Hematopoietic multipotent progenitor cell treated with erythropoietin and hydrocortisone succinate and interleukin-3 and kit ligand, for 15 days (in vitro differentiated cells): Measurements from ENCODE around the gene MPPED2.
"Not testable (repeated sequence)": the region's sequence is repeated elsewhere in the genome, so short reads cannot be mapped to it uniquely, and the experiment has no call there.

Experiments used
- DNase-seq: peaks from one replicate; pipeline ENCODE4 v3.0.0-alpha.2; 2015; ENCODE audit warnings: low spot score

Gene MPPED2

GRCh38 chr11:30578406-30578805 lies 7.7 kb downstream of the MPPED2 start:
- no peak for DNase-seq

GRCh38 chr11:30573951-30574350 lies 12.2 kb downstream of the MPPED2 start:
- no peak for DNase-seq

- DNase-seq: no peak
Measured at GRCh38 chr11:30568931-30569330, 17.2 kb downstream of the MPPED2 start.

- DNase-seq: no peak
Measured at GRCh38 chr11:30567644-30568043, 18.5 kb downstream of the MPPED2 start.

- no peak for DNase-seq
Measured at GRCh38 chr11:30567120-30567519, 19.0 kb downstream of the MPPED2 start.

- no peak for DNase-seq
Measured at GRCh38 chr11:30566482-30566881, 19.7 kb downstream of the MPPED2 start.

- DNase-seq: no peak
Measured at GRCh38 chr11:30565027-30565426, 21.1 kb downstream of the MPPED2 start.

- no peak for DNase-seq
Measured at GRCh38 chr11:30561691-30562415, 24.3 kb downstream of the MPPED2 start.

- no peak for DNase-seq
Measured at GRCh38 chr11:30560206-30561106, 25.7 kb downstream of the MPPED2 start.

GRCh38 chr11:30559004-30559403 lies 27.1 kb downstream of the MPPED2 start:
- no peak for DNase-seq

GRCh38 chr11:30554587-30554986 lies 31.6 kb downstream of the MPPED2 start:
- DNase-seq: not testable (repeated sequence)

- no peak for DNase-seq
Measured at GRCh38 chr11:30553521-30554110, 32.5 kb downstream of the MPPED2 start.

GRCh38 chr11:30552839-30553238 lies 33.3 kb downstream of the MPPED2 start:
- DNase-seq: no peak

GRCh38 chr11:30550022-30550542 lies 36.1 kb downstream of the MPPED2 start:
- DNase-seq: no peak

GRCh38 chr11:30549565-30549964 lies 36.6 kb downstream of the MPPED2 start:
- no peak for DNase-seq

GRCh38 chr11:30546334-30546733 lies 39.8 kb downstream of the MPPED2 start:
- no peak for DNase-seq

GRCh38 chr11:30545507-30545906 lies 40.6 kb downstream of the MPPED2 start:
- no peak for DNase-seq

GRCh38 chr11:30543066-30543465 lies 43.1 kb downstream of the MPPED2 start:
- DNase-seq: no peak

- no peak for DNase-seq
Measured at GRCh38 chr11:30540781-30541180, 45.4 kb downstream of the MPPED2 start.

- DNase-seq: no peak
Measured at GRCh38 chr11:30538251-30538650, 47.9 kb downstream of the MPPED2 start.

GRCh38 chr11:30535818-30536217 lies 50.3 kb downstream of the MPPED2 start:
- no peak for DNase-seq

- no peak for DNase-seq
Measured at GRCh38 chr11:30533445-30533947, 52.7 kb downstream of the MPPED2 start.
